ENCODE data around the gene GDF3. TPM values are rescaled to one million over a fixed set of nuclear protein-coding genes. Genes with fewer than 3 reads are reported as not detected.
"Not testable (repeated sequence)": the region's sequence is repeated elsewhere in the genome, so short reads cannot be mapped to it uniquely, and the experiment has no call there.

GDF3 gene
- polyA plus RNA-seq, 1 donor = 0.27 TPM

- H3K4me1 ChIP-seq (ENCODE audit: control insufficient read depth, insufficient read depth, low read length); H3K27ac ChIP-seq (ENCODE audit: low read length); H3K4me3 ChIP-seq (ENCODE audit: low read length); H3K36me3 ChIP-seq (ENCODE audit: control insufficient read depth, insufficient read depth, low read length); H3K27me3 ChIP-seq (ENCODE audit: control insufficient read depth, insufficient read depth, low read length); DNase-seq; H3K9me3 ChIP-seq (ENCODE audit: control insufficient read depth, low read depth, low read length): not testable (repeated sequence)
- no CpG with 5 or more reads among the region's 40 CpGs for WGBS (ENCODE audit: insufficient coverage, low lambda C conversion rate)
Measured at GRCh38 chr12:7640123-7640995, 55.2 kb downstream of the GDF3 start.

Other genes starting within 250 kb of the GDF3 start
- 10.4 TPM for gene CD163, start 192.0 kb downstream of the GDF3 start, polyA plus RNA-seq
- 30.3 TPM for gene APOBEC1, start 29.9 kb downstream of the GDF3 start, polyA plus RNA-seq
- not detected for gene DPPA3, start 15.7 kb upstream of the GDF3 start, polyA plus RNA-seq
- 0.07 TPM for gene CLEC4C, start 51.6 kb upstream of the GDF3 start, polyA plus RNA-seq
- gene NANOGNB, start 69.4 kb upstream of the GDF3 start, polyA plus RNA-seq = not detected
- gene NANOG, start 93.6 kb upstream of the GDF3 start, polyA plus RNA-seq = 0.10 TPM
- 0.55 TPM for gene SLC2A14, start 177.1 kb upstream of the GDF3 start, polyA plus RNA-seq
- 26.7 TPM for gene SLC2A3, start 240.4 kb upstream of the GDF3 start, polyA plus RNA-seq

All from large intestine (tissue), 3 donors.